HepG2 (cell line): ENCODE results near the gene MYD88. TPM values are rescaled to one million over a fixed set of nuclear protein-coding genes. Genes with fewer than 3 reads are reported as not detected.
A peak's percentile ranks its signal among the peaks of the same experiment; 100 is the strongest.

ENCODE experiments used
- ATAC-seq: fragments of 200-7000 bp; cut with Tn5 transposase; 3 replicates; pipeline ENCODE4 v1.9.1; 2020; ENCODE audit warnings: mild to moderate bottlenecking, moderate library complexity
- BruUV-seq: library from RNA; stranded (reverse); fragments of 400-500 nt; replicated peaks from 2 replicates; lab custom pipeline; 2021; lab: Mats Ljungman, UMichigan
- CTCF ChIA-PET: fragments of 300-600 bp; formaldehyde crosslinking; extraction: SDS; loops from one replicate; lab custom pipeline; 2021; ENCODE audit warnings: low total read pairs, inconsistent platforms, low intra/inter-chr PET ratio; lab: Yijun Ruan, JAX
- POLR2A ChIA-PET: fragments of 350-600 bp; sonication (Branson Sonifier 250); formaldehyde crosslinking; loops from one replicate; lab custom pipeline; 2020; ENCODE audit warnings: antibody characterized with exemption, inconsistent platforms; lab: Yijun Ruan, JAX
- DNase-seq: peaks from one replicate; pipeline ENCODE4 v3.0.0-alpha.2; 2015; ENCODE audit warnings: low spot score
- FAIRE-seq: peaks from 3 replicates; lab custom pipeline; 2011; peaks lifted over from hg19 to GRCh38; lab: Jason Lieb, UNC
- H2AFZ ChIP-seq: one replicate; pipeline ENCODE4 v1.6.1; 2011; ENCODE audit warnings: low read length, inconsistent platforms
- H3K27ac ChIP-seq: fragments of 300-600 bp; 3 replicates; pipeline ENCODE4 v1.8.0; 2011; ENCODE audit warnings: mixed run types, mild to moderate bottlenecking, mixed read lengths, low read length, inconsistent platforms; ENCODE audit not compliant: insufficient read depth; ENCODE audit errors: extremely low read length
- H3K27me3 ChIP-seq, 2 experiments: fragments of 200-600 bp in 1 of 2; 2 replicates in 1 of 2; 3 replicates in 1 of 2; pipeline versions ENCODE4 v1.6.0 to v1.8.0; 2011; ENCODE audit warnings: low read length in 2 of 2, mild to moderate bottlenecking in 2 of 2, moderate library complexity in 2 of 2, inconsistent platforms in 1 of 2; ENCODE audit not compliant: insufficient read depth in 2 of 2, control insufficient read depth in 1 of 2
- H3K36me3 ChIP-seq, 2 experiments: fragments of 200-600 bp in 1 of 2; replicated peaks in 1 of 2; 2 replicates in 1 of 2; 3 replicates in 1 of 2; pipeline versions ENCODE4 v1.5.1 to v1.8.0; 2011; ENCODE audit warnings: low read length in 2 of 2, inconsistent platforms in 1 of 2; ENCODE audit not compliant: insufficient read depth in 2 of 2, control insufficient read depth in 1 of 2
- H3K4me1 ChIP-seq: 2 replicates; pipeline ENCODE4 v1.5.1; 2012; ENCODE audit warnings: low read length, inconsistent platforms; ENCODE audit not compliant: insufficient read depth
- H3K4me2 ChIP-seq: 2 replicates; pipeline ENCODE4 v1.6.0; 2011; ENCODE audit warnings: low read depth, low read length, inconsistent platforms
- H3K4me3 ChIP-seq, 3 experiments: fragments of 200-600 bp in 1 of 3; sonication (generic), shearing (Covaris generic) in 1 of 3; replicated peaks in 1 of 3; 2 replicates each; pipeline ENCODE4 v1.5.1; 2011 to 2016; ENCODE audit warnings: low read length in 3 of 3, inconsistent platforms in 2 of 3, low read depth in 2 of 3, mild to moderate bottlenecking in 2 of 3, control low read depth in 1 of 3, mixed read lengths in 1 of 3; ENCODE audit not compliant: insufficient read depth in 1 of 3
- H3K79me2 ChIP-seq: one replicate; pipeline ENCODE4 v1.6.1; 2011; ENCODE audit warnings: low read length, inconsistent platforms; ENCODE audit not compliant: insufficient read depth
- H3K9ac ChIP-seq: 2 replicates; pipeline ENCODE4 v1.6.0; 2011; ENCODE audit warnings: mild to moderate bottlenecking, low read depth, low read length, inconsistent platforms; ENCODE audit not compliant: insufficient read depth
- H3K9me3 ChIP-seq: 2 replicates; pipeline ENCODE4 v1.5.1; 2012; ENCODE audit warnings: mild to moderate bottlenecking, low read length
- H4K20me1 ChIP-seq: 2 replicates; pipeline ENCODE4 v1.6.0; 2011; ENCODE audit warnings: inconsistent platforms, mild to moderate bottlenecking, low read length, moderate library complexity; ENCODE audit not compliant: insufficient read depth
- CBFB ChIP-seq: sonication (generic); formaldehyde crosslinking; IDR thresholded peaks from 2 replicates; pipeline ENCODE4 v1.4.0; 2020; ENCODE audit warnings: missing genetic modification reagents
- CSRNP2 ChIP-seq: sonication (generic); formaldehyde crosslinking; conservative IDR thresholded peaks from 2 replicates; pipeline ENCODE4 v1.8.0; 2022; ENCODE audit warnings: low read depth, missing genetic modification reagents
- KDM5B ChIP-seq: sonication (generic); formaldehyde crosslinking; IDR thresholded peaks from 2 replicates; pipeline ENCODE4 v1.4.0; 2020; ENCODE audit warnings: missing genetic modification reagents, mild to moderate bottlenecking, borderline replicate concordance
- NCOR1 ChIP-seq: fragments of 200-600 bp; sonication (generic); IDR thresholded peaks from 2 replicates; pipeline ENCODE4 v1.7.0; 2017; ENCODE audit warnings: antibody characterized with exemption, low read length, borderline replicate concordance
- NPAS2 ChIP-seq: sonication (generic); formaldehyde crosslinking; IDR thresholded peaks from 2 replicates; pipeline ENCODE4 v1.8.0; 2022; ENCODE audit warnings: mild to moderate bottlenecking, missing genetic modification reagents, borderline replicate concordance
- NRL ChIP-seq: sonication (generic); formaldehyde crosslinking; IDR thresholded peaks from 2 replicates; pipeline ENCODE4 v1.5.0; 2020; ENCODE audit warnings: missing genetic modification reagents, mild to moderate bottlenecking, moderate library complexity, borderline replicate concordance
- PCBP2 ChIP-seq: fragments of 200-400 bp; formaldehyde crosslinking; optimal IDR thresholded peaks from 2 replicates; pipeline ENCODE3; 2018; ENCODE audit warnings: low read length, low read depth; ENCODE audit not compliant: poor library complexity, severe bottlenecking
- RBFOX2 ChIP-seq: fragments of 200-400 bp; formaldehyde crosslinking; IDR thresholded peaks from 2 replicates; pipeline ENCODE4 v1.6.1; 2017; ENCODE audit warnings: low read depth, mild to moderate bottlenecking, low read length
- SALL1 ChIP-seq: sonication (generic); formaldehyde crosslinking; IDR thresholded peaks from 2 replicates; pipeline ENCODE4 v1.8.0; 2022; ENCODE audit warnings: mild to moderate bottlenecking, missing genetic modification reagents
- ZBTB7B ChIP-seq: sonication (generic); formaldehyde crosslinking; IDR thresholded peaks from 2 replicates; pipeline ENCODE4 v1.4.0; 2020; ENCODE audit warnings: missing genetic modification reagents
- ZNF225 ChIP-seq: sonication (generic); formaldehyde crosslinking; IDR thresholded peaks from 2 replicates; pipeline ENCODE4 v1.4.0; 2020; ENCODE audit warnings: mild to moderate bottlenecking, missing genetic modification reagents
- ZNF441 ChIP-seq: sonication (generic); formaldehyde crosslinking; IDR thresholded peaks from 2 replicates; pipeline ENCODE4 v1.7.0; 2021; ENCODE audit warnings: missing genetic modification reagents, borderline replicate concordance
- ZNF503 ChIP-seq: sonication (generic); formaldehyde crosslinking; IDR thresholded peaks from 2 replicates; pipeline ENCODE4 v1.4.0; 2020; ENCODE audit warnings: missing genetic modification reagents
- ZNF652 ChIP-seq: IDR thresholded peaks from 2 replicates; pipeline ENCODE4 v1.6.1; 2016; ENCODE audit warnings: low read depth, borderline replicate concordance
- ZNF687 ChIP-seq: sonication (generic); formaldehyde crosslinking; IDR thresholded peaks from 2 replicates; pipeline ENCODE4 v1.5.1; 2020; ENCODE audit warnings: mild to moderate bottlenecking, missing genetic modification reagents, moderate library complexity
- ZSCAN25 ChIP-seq: sonication (generic); formaldehyde crosslinking; IDR thresholded peaks from 2 replicates; pipeline ENCODE4 v1.8.0; 2022; ENCODE audit warnings: mild to moderate bottlenecking, missing genetic modification reagents
- WGBS: methylation state at CpG from one replicate; pipeline ENCODE4 v1.1.6; 2017; ENCODE audit warnings: low lambda C conversion rate; 5-methylcytosine and 5-hydroxymethylcytosine counted together
- in situ Hi-C: cut with HindIII; loops from 2 replicates; pipeline ENCODE4 v1.10.0; 2017; ENCODE audit warnings: low pct_unique_long_range_greater_than_20kb; ENCODE audit not compliant: extremely low pct_ligation_motif_present
- intact Hi-C: fragments of 100-400 bp; cut with micrococcal nuclease; formaldehyde crosslinking; loops from one replicate; pipeline ENCODE4 v1.10.0; 2022; ENCODE audit not compliant: unreplicated experiment
- polyA plus RNA-seq, 8 experiments: library from polyadenylated mRNA; depleted of rRNA in 3 of 8; stranded (reverse) in 7 of 8; unstranded in 1 of 8; fragments of >200 nt; fragmentation: Illumina TruSeq in 4 of 8; extraction: Trizol in 4 of 8; gene quantifications; 2 replicates each; pipeline versions ENCODE4 v1.2.1 to v1.2.3, GENCODE V29; 2011 to 2016; ENCODE audit warnings: low read depth in 4 of 8, missing spikeins in 1 of 8, mixed read lengths in 1 of 8; ENCODE audit not compliant: insufficient read depth in 1 of 8
- total RNA-seq, 5 experiments: library from RNA; depleted of rRNA; stranded (reverse); fragments of >200 nt; fragmentation: Illumina TruSeq; extraction: Trizol; gene quantifications; 2 replicates each; pipeline ENCODE4 v1.2.3, GENCODE V29; 2016; ENCODE audit warnings: low read depth in 1 of 5

MYD88 gene
- total and polyA plus RNA-seq, 2 of the 13 experiments (the other 11 are each of a cell fraction or from before 2014, with no cell fraction given) = 7.6 to 32.7 TPM

- H4K20me1 ChIP-seq = peaks cover 56% of the 10 kb centered on the region
- no peak overlapping the region for H3K9ac ChIP-seq
- ATAC-seq = peak; percentile 12
- H3K79me2 ChIP-seq = peaks cover 30% of the 10 kb centered on the region
- FAIRE-seq = no peak
- peaks cover 51 to 94% of the 10 kb centered on the region in 2 experiments for H3K36me3 ChIP-seq
- no peaks in the 10 kb centered on the region for H3K9me3 ChIP-seq
- H3K4me3 ChIP-seq = no peak overlapping the region
- no peaks in the 10 kb centered on the region for H3K27me3 ChIP-seq
- no peak for DNase-seq
- CTCF ChIA-PET = no interaction called here
- in situ Hi-C loops (loop anchor here (25.0 kb wide), 1 partner anchor 337 kb away; the partner anchor contains the start of gene ACVR2B), intact Hi-C loops (no loop called here)
- peak overlapping the region; percentile 23 for H3K27ac ChIP-seq
- H3K4me2 ChIP-seq = no peak overlapping the region
- no peak overlapping the region for H2AFZ ChIP-seq
- WGBS = 83% methylated on average over 11 of the region's 11 CpGs
- peaks cover 84% of the 10 kb centered on the region for H3K4me1 ChIP-seq
- POLR2A ChIA-PET = interaction anchor here (1.6 to 2.1 kb wide), 2 partner anchors 8 to 12 kb away, joined by 7 to 12 read pairs; partner anchors contain the start of gene ACAA1
- no TSS peak for BruUV-seq
- TF ChIP-seq RBFOX2 (peak; percentile 41; the same call in 1 of the 2 replicates), ZSCAN25 (CRISPR knock-in tag) (peak; percentile 84), CSRNP2 (CRISPR knock-in tag) (no peak), KDM5B (0 out of 2 replicates have a peak, but pooled peaks have one; percentile 22), NPAS2 (CRISPR knock-in tag) (no peak), ZNF503 (CRISPR knock-in tag) (no peak), ZNF687 (CRISPR knock-in tag) (peak; percentile 65), ZNF652 (CRISPR knock-in tag) (no peak), ZBTB7B (0 out of 2 replicates have a peak, but pooled peaks have one; percentile 20), CBFB (CRISPR knock-in tag) (no peak), ZNF441 (CRISPR knock-in tag) (no peak), NRL (CRISPR knock-in tag) (0 out of 2 replicates have a peak, but pooled peaks have one; percentile 12), NCOR1 (no peak), SALL1 (CRISPR knock-in tag) (peak; percentile 21; the same call in 1 of the 2 replicates), PCBP2 (no peak), ZNF225 (CRISPR knock-in tag) (0 out of 2 replicates have a peak, but pooled peaks have one; percentile 22)
Observed at GRCh38 chr3:38125305-38126120, 12.9 kb upstream of the MYD88 start.
